Kasumi-1 (cell line): ENCODE data around the gene GPSM1.

Source experiments
- DNase-seq, 2 experiments: peaks; one replicate each; lab custom pipeline; 2025; lab: John Stamatoyannopoulos, UW

Gene GPSM1

DNA sequence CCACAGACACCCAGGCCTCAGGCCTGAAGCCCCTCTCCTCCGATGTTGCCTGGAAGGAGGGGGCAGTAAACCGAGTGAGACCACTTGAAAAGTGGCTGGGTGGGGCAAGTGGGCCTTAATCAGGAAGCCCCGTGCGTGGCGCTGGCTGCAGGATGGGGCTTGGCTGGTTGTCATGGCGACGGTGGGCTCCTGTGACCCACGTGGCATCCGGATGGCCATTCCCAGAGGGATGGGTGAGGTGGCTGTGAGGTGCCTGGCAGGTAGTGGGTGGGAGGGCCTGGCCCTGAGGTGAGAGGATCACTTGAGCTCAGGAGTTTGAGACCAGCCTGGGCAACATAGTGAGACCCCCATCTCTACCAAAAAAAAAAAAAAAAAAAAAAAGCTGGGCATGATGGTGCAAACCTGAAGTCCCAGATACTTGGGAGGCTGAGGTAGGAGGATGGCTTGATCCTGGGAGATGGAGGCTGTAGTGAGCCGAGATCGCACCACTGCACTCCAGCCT is 5.2 kb downstream of the GPSM1 start:
- no peak for DNase-seq

DNA sequence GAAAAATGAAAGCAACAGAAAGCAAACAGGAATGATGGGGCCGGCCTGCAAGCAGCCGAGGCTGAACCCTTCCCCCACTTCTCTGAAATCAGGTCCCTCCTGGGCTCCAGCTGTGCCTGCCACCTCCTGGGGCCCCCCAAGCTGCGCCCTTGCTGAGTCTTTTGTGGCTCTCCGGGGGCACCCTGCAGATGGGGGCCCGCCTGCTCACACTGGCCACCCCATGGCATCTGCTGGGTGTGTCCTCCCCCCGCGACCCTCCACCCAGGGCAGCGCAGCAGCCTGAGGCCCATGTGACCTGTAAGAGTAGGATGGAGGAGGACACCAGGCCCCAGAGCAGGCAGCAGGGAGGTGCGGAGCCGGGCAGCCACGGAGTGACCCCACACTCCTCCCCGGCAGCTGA is 5.7 kb downstream of the GPSM1 start:
- no peak for DNase-seq

DNA sequence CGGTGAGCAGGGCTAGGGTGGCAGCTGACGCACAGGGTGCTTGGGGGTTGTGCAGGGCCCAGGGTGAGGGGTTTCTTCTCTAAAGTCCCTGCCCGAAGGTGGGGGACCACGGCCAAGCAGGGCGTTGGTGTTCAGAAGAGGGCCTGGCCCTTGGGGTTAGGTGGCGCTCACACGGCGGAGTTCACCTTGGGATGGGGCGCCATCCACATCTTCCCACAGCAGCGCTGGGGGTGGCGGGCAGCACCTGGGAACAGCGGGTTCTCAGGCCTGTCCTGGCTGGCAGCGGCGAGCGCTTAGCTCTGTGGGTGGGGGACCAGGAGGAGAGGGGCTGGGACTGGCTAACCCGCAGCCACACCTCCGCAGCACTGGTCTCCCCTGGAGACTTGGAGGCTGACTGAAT is 6.1 kb downstream of the GPSM1 start:
- no peak for DNase-seq

DNA sequence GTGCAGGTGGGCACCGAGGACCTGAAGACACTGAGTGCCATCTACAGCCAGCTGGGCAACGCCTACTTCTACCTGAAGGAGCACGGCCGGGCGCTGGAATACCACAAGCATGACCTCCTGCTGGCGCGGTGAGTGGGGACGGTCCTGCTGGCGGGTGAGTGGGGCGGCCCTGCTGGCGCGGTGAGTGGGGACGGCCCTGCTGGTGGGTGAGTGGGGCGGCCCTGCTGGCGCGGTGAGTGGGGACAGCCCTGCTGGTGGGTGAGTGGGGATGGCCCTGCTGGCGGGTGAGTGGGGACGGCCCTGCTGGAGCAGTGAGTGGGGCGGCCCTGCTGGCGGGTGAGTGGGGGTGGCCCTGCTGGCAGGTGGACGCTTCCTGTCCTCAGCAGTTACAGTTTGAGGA is 7.2 kb downstream of the GPSM1 start:
- no peak for DNase-seq

DNA sequence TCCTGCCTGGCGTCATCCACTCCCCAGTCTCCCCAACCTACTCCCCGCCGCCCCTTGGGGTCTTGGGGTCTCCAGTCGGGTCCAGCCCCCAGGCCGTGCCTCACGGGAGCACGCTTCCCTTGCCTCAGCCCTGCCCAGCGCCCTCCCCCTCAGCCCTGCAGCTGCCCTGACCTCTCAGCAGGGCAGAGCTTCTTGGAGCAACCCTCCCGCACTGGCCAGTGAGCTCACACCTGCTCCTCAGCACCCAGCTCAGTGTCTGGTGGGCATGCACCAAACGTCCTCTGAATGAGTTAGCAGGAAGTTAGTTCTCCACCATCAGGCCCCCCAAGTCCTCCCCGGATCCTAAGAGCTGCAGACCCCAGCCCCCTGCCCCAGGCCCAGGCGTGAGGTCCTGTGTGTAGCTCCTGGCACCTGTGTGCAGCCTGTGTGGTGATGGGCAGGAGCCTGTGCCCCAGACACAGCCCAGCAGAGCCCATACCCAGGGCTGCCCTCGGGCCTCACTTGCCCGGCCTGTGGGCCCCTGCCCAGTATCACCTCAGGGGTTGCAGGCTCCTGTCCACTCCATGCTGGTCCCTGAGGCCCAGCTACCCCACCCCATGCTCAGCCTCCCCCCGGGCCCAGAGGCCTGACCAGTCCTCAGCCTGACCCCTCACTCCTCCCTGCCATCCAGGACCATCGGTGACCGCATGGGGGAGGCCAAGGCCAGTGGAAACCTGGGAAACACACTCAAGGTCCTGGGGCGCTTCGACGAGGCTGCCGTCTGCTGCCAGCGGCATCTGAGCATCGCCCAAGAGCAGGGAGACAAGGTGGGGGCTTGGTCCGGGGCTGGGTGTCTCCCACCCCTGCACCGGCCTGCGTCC is 8.2 kb downstream of the GPSM1 start:
- no peak for DNase-seq

DNA sequence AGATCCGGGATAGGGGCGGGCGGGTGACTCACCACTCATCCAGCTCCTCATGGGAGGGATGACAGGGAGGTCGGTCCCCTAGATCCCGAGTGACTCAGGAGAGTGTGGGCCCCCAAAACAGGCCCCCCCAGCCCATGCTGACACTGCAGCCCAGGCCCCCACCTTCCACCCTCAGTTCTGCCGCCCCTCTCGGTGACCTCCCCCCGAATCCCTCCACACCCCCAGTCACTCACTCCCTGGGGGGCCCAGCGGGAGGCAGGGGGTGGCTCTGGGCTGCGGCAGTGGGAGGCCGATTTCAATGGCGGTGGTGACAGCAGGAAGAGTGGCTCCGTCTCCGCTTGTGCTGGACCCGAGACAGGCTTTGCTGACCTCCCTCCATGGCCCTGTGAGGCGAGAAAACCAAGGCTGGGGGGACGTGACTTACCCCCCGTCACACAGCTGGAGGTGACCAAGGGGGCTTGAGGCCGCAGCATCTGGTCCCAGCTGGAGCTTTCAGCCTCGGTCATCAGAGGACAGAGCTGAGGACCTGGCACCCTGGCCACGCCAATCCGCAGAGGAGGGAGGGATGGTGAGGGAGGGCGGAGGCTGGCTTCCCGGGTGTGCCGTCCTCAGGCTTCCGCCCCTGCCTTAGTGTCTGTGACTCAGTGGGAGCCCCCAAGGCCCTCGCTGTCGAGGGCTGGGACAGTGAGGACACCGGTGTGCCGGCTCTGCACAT is 9.0 kb downstream of the GPSM1 start:
- DNase-seq = no peak

DNA sequence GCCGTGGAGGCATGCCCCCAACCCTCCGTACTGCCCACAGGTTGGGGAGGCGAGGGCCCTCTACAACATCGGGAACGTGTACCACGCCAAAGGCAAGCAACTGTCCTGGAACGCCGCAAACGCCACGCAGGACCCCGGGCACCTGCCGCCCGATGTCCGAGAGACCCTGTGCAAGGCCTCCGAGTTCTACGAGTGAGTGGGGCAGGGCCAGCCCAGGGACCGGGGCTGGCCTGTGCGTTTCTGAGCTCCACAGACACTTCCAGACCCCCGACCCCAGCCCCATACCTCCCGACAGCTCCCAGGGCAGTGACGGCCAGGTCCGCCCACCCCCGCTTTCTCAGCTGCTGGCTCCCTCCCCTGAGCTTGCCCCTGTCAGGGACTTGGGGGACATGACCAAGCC is 9.5 kb downstream of the GPSM1 start:
- DNase-seq = no peak

DNA sequence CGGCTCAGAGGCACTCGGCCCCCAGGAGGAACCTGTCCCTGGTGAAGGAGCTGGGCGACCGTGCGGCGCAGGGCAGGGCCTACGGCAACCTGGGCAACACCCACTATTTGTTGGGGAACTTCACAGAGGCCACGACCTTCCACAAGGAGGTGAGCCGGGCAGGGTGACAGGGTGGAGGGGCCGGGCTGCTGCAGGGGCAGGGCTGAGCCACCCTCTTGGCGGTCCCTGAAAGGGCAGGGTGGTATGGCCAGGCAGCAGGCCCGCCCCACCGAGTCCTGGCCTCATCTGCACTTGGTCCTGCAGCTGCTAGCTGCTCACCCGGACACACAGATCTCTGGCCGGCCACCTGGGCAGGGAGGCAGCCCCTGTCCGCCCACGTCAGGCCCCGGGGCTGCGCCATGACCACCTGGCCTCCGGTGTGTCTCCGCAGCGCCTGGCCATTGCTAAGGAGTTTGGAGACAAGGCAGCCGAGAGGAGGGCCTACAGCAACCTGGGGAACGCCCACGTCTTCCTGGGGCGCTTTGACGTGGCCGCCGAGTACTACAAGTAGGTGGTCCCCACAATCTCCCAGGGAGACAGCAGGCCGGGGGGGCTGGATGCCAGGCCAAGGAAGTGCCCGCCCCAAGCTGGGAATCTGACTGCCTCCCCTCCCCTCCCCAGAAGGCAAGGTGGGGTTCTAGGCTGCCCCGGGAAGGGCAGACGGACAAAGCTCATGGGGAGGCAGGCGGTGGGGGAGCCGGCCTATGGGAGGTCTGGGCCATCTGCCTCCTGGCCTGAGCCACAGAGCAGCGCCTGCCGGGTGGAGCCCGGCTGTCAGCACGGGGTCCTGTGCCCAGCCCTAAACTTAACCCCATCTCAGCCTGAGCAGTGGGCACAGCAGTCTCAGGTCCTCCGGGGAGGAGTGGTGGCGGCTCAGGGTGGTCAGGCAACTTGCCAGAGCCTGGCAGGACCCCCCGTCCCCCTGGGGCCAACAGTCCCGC is 10.4 kb downstream of the GPSM1 start:
- no peak for DNase-seq

DNA sequence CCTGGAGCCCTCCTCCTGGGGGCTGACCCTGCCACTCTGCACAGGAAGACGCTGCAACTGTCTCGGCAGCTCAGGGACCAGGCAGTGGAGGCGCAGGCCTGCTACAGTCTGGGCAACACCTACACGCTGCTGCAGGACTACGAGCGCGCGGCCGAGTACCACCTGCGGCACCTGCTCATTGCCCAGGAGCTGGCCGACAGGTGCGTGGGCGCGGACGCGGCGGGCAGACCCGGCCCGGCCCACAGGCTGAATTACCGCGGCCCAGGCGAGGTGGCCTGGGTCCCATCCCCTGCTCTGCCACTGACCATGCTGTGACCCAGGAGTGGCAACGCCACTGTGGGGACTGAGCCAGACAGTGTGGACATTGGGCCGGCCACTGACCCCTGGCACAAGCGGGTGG is 11.2 kb downstream of the GPSM1 start:
- no peak for DNase-seq

DNA sequence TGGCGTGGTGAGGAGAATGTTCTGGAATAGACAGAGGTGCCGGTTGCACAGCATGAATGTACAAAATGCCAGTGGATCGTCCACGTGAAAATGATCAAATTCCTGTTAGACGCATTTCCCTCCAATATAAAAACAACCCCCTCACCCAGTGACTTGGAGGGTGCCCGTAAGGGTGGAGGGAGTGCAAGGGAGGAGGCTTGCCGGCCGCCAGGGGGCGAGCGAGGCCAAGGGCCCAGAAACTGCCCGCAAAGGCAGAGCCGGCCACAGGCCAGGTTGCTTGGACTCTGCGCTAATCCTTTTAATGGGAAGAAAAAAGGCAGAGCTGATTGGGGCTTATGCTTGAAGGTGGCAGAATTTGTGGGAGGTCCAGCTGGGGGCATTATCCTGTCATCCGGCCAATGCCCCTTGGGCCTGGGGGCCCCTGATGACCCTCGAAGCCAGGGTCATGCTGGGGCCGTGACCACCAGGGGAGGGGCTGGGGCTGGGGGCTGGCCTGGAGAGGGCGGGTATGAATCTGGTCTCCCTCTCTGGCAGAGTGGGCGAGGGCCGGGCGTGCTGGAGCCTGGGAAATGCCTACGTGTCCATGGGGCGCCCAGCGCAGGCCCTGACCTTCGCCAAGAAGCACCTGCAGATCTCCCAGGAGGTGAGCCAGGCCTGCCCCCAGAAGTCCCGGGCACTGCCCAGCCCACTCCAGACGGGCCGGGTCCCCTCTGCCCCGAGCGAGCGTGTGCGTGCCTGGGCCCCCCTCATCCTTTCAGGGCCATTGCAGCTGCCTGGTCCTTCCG is 12.0 kb downstream of the GPSM1 start:
- peak; percentile 47 to 58 for DNase-seq

DNA sequence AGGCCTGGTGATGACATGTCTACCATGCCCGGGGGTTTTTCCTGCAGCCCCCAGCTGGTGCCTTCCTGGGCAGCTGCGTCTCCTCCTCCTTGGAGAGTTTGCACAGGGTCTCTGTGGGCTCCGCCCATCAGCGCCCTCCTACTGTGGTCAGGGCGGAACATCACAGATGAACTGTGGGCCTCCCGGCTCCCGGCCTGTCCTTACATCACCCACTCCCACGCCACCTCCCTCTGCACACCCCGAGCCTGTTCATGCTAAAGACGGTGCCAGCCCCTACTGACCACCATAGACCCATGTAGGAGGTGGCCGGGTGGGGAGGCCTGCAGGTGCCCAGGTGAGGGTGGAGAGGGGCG is 12.6 kb downstream of the GPSM1 start:
- no peak for DNase-seq

DNA sequence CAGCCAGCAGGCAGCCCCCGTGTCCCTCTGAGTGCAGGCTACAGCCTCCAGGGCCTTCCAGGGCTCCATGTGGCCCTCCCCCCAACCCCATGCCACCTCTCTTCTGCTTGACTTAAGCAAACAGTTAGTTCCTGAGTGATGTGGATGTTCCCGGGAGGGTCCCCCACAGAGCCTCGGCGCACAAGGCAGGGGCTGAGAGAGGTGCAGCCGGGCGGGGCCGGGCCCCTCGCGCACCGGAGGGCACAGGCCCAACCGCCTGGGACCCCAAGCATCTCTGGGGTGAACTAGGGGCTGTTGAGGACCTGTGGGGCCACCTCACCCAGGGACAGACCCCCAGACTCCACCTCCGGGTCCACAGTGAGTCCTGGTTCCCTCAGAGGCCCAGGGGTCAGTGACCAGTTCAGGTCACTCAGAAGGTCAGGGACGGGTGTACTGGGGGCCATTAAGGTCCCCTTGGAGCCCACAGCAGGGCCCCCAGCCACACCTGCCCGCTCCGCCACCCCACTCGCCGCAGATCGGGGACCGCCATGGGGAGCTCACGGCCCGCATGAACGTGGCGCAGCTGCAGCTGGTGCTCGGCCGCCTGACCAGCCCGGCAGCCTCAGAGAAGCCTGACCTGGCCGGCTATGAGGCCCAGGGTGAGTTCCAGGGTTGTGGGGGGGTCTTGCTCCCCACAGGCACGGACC is 13.2 kb downstream of the GPSM1 start:
- DNase-seq = no peak

DNA sequence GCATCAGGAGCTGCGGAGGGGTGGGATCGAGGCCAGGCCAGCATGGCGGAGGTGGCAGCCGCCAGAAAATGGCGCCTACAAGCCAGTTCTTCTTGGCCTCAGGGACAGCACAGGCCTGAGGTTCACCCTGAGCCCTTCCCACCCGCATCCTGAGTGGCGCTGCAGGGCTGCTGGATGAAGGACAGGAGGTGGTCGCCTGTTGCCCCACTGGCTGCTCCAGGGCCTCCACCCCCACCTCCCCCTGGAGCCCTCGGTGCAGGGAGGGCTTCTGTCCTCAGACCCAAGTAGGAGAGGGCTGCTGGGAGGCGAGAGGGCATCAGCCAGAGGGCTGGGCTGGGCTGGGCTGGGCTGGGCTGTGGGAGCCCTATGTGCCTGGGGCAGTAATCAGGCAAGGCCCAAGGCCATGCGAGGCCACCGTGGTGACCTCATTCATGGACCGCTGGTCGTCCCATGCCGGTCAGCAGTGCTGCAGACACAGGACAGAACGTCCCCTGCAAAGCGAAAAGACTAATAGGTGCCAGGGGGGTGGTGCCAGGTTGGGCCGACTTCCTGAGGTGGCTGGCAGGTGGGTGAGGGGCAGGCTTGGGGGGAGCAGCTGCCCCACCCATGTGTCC is 13.8 kb downstream of the GPSM1 start:
- DNase-seq = no peak

DNA sequence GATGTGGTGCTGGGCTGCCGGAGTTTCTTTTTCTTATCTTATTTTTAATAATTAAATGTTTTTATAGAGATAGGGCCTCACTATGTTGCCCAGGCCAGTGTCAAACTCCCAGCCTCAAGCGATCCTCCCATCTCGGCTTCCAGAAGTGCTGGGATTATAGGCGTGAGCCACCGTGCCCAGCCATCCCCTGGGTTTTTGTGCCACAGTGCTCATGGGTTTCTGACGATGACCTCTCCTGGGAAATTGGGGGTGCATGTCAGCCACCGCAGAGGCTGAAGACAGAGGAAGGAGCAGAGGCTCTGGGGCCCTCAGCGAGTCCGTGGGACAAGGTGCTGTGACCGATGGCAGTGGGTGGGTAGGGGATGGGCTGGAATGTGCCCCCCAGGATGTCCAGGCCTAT is 14.4 kb downstream of the GPSM1 start:
- DNase-seq = no peak

DNA sequence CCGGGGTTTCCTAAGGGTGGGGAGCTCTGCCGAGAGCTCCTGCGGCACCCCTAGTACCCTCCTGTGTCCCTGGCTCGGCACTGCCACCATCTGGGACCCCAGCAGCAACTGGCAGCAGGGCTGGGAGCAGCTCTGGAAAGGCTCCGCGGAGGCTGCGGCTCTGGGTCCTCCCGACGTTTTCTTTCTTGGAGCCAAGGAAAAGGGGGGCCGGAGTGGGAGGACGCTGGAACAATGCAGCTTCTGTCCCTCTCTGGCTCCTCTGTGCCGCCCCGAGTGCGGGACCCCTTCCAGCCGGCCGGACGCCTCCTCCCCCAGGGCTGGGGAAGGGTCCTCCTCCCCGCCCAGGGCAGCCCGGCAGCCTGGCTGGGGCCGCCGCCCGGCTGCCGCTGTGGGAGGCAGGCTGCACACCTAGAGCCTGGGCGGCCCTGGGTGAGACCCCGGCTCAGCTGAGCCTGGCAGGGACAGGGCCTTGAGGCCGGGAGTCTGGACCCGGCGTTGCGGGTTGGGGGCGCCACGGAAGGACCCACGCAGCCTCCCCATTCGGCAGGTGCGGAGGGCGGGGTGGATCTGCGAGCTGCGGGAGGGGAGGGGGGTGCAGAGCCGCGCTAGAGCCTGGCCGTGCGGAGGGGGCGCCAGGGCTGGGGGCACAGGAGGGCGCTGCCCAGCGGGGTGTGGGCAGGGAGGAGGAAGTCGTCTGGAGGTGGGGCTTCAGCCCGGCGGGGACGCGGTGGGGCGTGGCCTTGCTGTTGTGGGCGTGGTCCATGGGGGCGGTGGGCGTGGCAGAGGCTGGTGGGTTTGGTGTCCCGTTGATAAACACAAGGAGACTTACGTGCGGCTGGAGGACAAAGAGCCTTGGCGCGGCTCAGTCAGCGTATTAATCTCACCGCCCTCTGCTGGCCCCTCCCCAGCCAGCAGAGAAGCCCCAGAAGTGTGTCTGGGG is 15.1 kb downstream of the GPSM1 start:
- peak; percentile 47 to 59 for DNase-seq

DNA sequence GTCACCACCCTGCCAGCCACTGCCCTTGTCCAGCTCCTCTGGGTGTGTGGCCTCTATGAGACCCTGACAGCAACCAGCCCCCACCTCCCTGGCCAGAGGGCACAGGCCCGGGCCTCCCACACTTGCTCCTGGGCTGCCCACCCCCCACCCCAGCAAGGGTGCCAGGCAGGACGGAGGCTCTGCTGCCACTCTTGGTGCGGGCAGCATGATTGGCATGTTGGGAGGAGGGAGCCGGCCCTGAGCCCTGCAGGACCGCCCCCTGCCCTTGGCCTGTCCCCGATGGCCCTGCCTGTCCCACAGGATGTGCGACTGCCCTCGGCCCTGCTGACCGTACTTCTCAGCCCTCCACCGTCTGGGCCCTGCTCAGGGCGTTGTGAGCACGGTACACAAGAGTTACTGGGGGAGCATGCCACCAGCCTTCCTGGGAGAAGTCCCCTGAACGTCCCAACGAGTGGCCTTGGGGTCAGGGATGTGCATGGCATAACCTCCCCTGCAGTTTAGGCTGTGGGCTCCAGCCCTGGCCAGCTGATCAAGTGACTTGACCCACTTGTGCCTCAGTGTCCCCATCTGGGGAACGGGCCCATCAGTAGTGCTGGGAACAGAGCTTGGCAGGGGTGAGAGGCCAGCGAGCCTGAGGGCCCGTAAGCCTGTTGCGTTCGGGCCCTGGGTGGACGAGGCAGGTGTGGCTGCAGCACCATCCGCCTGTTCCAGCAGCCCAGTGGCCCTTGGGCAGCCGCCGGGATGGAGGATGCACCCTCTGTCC is 16.0 kb downstream of the GPSM1 start:
- no peak for DNase-seq

DNA sequence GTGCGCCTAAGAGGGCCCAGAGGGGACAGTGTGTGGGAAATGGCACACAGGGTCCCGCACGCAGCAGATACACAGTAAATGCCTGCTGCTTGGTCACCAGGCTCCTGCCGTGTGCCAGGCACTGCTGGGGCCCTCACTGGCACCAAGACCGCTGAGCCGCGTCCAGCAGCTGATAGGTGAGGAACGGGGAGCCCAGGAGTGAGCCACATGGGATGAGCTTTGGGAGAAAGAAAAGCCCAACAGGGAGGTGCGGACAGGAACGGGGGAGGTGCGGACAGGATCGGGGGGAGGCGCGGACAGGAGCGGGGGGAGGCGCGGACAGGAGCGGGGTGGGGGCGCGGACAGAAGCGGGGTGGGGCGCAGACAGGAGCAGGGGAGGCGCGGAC is 16.5 kb downstream of the GPSM1 start:
- no peak for DNase-seq

DNA sequence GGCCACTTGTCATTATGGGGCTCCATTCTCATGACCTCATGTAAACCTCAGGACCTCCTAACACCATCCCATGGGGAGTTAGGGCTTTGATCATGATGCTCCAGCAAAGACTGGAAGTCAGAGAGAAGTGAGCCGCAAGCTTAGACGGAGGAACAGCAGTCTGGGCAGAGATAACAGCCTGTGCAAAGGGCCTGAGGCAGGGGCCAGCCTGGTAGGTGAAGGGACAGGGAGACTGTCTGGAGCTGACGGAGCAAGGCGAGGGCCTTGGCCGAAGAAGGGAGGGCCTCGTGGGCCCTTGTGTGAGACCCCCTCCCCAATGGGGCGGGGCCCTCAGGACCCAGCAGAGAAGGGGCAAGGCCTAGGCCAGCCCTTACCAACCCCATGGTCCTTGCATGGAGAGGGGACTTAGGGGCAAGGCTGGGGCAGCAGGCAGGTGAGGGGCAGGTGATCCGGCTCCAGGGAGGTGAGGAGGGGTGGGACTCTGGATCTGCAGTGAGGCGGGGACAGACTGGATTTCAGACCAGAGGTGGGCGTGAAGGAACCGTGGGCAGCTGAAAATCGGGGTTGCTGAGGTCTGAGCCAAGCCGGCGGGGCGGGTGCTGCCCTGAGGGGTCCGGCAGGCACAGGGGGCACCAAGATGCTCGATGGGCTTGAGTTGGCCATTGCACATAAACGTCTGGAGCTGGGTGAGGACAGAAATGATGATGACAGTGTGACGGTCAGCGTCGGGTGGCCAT is 17.4 kb downstream of the GPSM1 start:
- DNase-seq = no peak
